Measurements from ENCODE around the gene TADA2A.
"Not testable (repeated sequence)": the region's sequence is repeated elsewhere in the genome, so short reads cannot be mapped to it uniquely, and the experiment has no call there.

The TADA2A gene

GRCh38 chr17:37440424-37440823 is 33.7 kb downstream of the TADA2A start:
- no peaks in the 10 kb centered on the region for H3K27me3 ChIP-seq
- TF ChIP-seq CTCF (IDR thresholded peaks at IDR 0.05; ENCODE audit: low read depth, low read length) = no peak
- no peaks in the 10 kb centered on the region for H3K9me3 ChIP-seq
- peaks cover 44% of the 10 kb centered on the region for H3K36me3 ChIP-seq
- no peak for DNase-seq
- H3K4me1 ChIP-seq = no peaks in the 10 kb centered on the region
- H3K4me3 ChIP-seq (ENCODE audit: low read depth, low read length) = no peak overlapping the region

GRCh38 chr17:37441369-37442014 is 34.8 kb downstream of the TADA2A start:
- DNase-seq; H3K4me3 ChIP-seq (ENCODE audit: low read depth, low read length); H3K27me3 ChIP-seq; H3K9me3 ChIP-seq; H3K4me1 ChIP-seq: not testable (repeated sequence)
- H3K36me3 ChIP-seq = peaks cover 44% of the 10 kb centered on the region

- Histone ChIP-seq H3K4me3 (ENCODE audit: low read depth, low read length) (no peak overlapping the region), H3K9me3 (no peaks in the 10 kb centered on the region), H3K27me3 (no peaks in the 10 kb centered on the region), H3K4me1 (no peaks in the 10 kb centered on the region), H3K36me3 (peaks cover 48% of the 10 kb centered on the region)
- no peak for DNase-seq
- no peak for TF ChIP-seq CTCF (IDR thresholded peaks at IDR 0.05; ENCODE audit: low read depth, low read length)
These were observed 39.3 kb downstream of the TADA2A start for GRCh38 chr17:37446027-37446426.

- Histone ChIP-seq H3K4me1 (no peaks in the 10 kb centered on the region), H3K9me3 (no peaks in the 10 kb centered on the region), H3K27me3 (no peaks in the 10 kb centered on the region), H3K36me3 (peaks cover 39% of the 10 kb centered on the region), H3K4me3 (ENCODE audit: low read depth, low read length) (no peak overlapping the region)
- TF ChIP-seq CTCF (IDR thresholded peaks at IDR 0.05; ENCODE audit: low read depth, low read length) = no peak
- no peak for DNase-seq
These were observed 41.0 kb downstream of the TADA2A start for GRCh38 chr17:37447641-37448040.

GRCh38 chr17:37450112-37450511 is 43.4 kb downstream of the TADA2A start:
- no peaks in the 10 kb centered on the region for H3K4me1 ChIP-seq
- TF ChIP-seq CTCF (IDR thresholded peaks at IDR 0.05; ENCODE audit: low read depth, low read length) = no peak
- no peak for DNase-seq
- no peaks in the 10 kb centered on the region for H3K27me3 ChIP-seq
- peaks cover 20% of the 10 kb centered on the region for H3K36me3 ChIP-seq
- no peak overlapping the region for H3K4me3 ChIP-seq (ENCODE audit: low read depth, low read length)
- H3K9me3 ChIP-seq = no peaks in the 10 kb centered on the region

GRCh38 chr17:37457801-37458200 is 51.1 kb downstream of the TADA2A start:
- H3K4me3 ChIP-seq (ENCODE audit: low read depth, low read length); H3K27me3 ChIP-seq; H3K36me3 ChIP-seq; DNase-seq; H3K4me1 ChIP-seq; H3K9me3 ChIP-seq: not testable (repeated sequence)

GRCh38 chr17:37458805-37459204 is 52.1 kb downstream of the TADA2A start:
- peaks cover under 1% of the 10 kb centered on the region; the same call in 1 of the 2 replicates for H3K36me3 ChIP-seq
- H3K4me3 ChIP-seq (ENCODE audit: low read depth, low read length) = no peak overlapping the region
- TF ChIP-seq CTCF (IDR thresholded peaks at IDR 0.05; ENCODE audit: low read depth, low read length) = no peak
- H3K27me3 ChIP-seq = no peaks in the 10 kb centered on the region
- H3K9me3 ChIP-seq = no peaks in the 10 kb centered on the region
- no peak for DNase-seq
- no peaks in the 10 kb centered on the region for H3K4me1 ChIP-seq

All from BE2C (cell line).